Smooth muscle cell (in vitro differentiated cells): ENCODE data around the gene PTPN1. TPM values are rescaled to one million over a fixed set of nuclear protein-coding genes. Genes with fewer than 3 reads are reported as not detected.
"Not testable (repeated sequence)": the region's sequence is repeated elsewhere in the genome, so short reads cannot be mapped to it uniquely, and the experiment has no call there.

ENCODE experiments used
- DNase-seq: peaks from one replicate; lab custom pipeline; 2025; ENCODE audit not compliant: unreplicated experiment; lab: John Stamatoyannopoulos, UW
- H2AFZ ChIP-seq: fragments of 200-600 bp; sonication (generic); 2 replicates; pipeline ENCODE4 v1.6.0; 2016; ENCODE audit warnings: antibody characterized with exemption, low read depth, mild to moderate bottlenecking
- H3F3A ChIP-seq: fragments of 200-600 bp; sonication (generic); 2 replicates; pipeline ENCODE4 v1.6.0; 2017; ENCODE audit warnings: antibody characterized with exemption, low read depth
- H3K27ac ChIP-seq: fragments of 200-600 bp; sonication (generic); 2 replicates; pipeline ENCODE4 v1.5.1; 2016; ENCODE audit warnings: low read depth, mild to moderate bottlenecking
- H3K27me3 ChIP-seq: fragments of 200-600 bp; sonication (generic); 2 replicates; pipeline ENCODE4 v1.6.1; 2016; ENCODE audit warnings: low read depth, mild to moderate bottlenecking
- H3K36me3 ChIP-seq: fragments of 200-600 bp; sonication (generic); 2 replicates; pipeline ENCODE4 v1.5.1; 2016; ENCODE audit warnings: low read depth
- H3K4me1 ChIP-seq: fragments of 200-600 bp; sonication (generic); 2 replicates; pipeline ENCODE4 v1.5.1; 2016; ENCODE audit warnings: low read depth
- H3K4me2 ChIP-seq: fragments of 200-600 bp; sonication (generic); 2 replicates; pipeline ENCODE4 v1.6.0; 2016; ENCODE audit warnings: mild to moderate bottlenecking
- H3K4me3 ChIP-seq: fragments of 200-600 bp; sonication (generic); 2 replicates; pipeline ENCODE4 v1.5.1; 2016; ENCODE audit warnings: mild to moderate bottlenecking
- H3K79me2 ChIP-seq: fragments of 200-600 bp; sonication (generic); 2 replicates; pipeline ENCODE4 v1.6.0; 2016; ENCODE audit warnings: low read depth, mild to moderate bottlenecking
- H3K9ac ChIP-seq: fragments of 200-600 bp; sonication (generic); 2 replicates; pipeline ENCODE4 v1.6.0; 2016; ENCODE audit warnings: low read depth
- H3K9me3 ChIP-seq: fragments of 200-600 bp; sonication (generic); replicated peaks from 2 replicates; pipeline ENCODE4 v1.5.1; 2016; ENCODE audit warnings: low read depth
- H4K20me1 ChIP-seq: fragments of 200-600 bp; sonication (generic); 2 replicates; pipeline ENCODE4 v1.6.0; 2016; ENCODE audit warnings: low read depth
- WGBS: methylation state at CpG from one replicate; pipeline ENCODE4 v1.1.7; 2016; ENCODE audit warnings: low lambda C conversion rate; 5-methylcytosine and 5-hydroxymethylcytosine counted together
- polyA plus RNA-seq: library from polyadenylated mRNA; unstranded; fragments of >200 nt; fragmentation: Nextera tagmentation; extraction: Ambion mirVana; gene quantifications from 2 replicates; pipeline ENCODE4 v1.2.1, GENCODE V29; 2016
- total RNA-seq: library from RNA; depleted of rRNA; stranded (reverse); fragments of >200 nt; gene quantifications from 2 replicates; pipeline ENCODE4 v1.2.3, GENCODE V29; 2014
- TF ChIP-seq, protein P1 (sequence below): fragments of 200-600 bp; sonication (generic); IDR thresholded peaks from 2 replicates; pipeline ENCODE4 v1.5.1; 2017; ENCODE audit warnings: borderline replicate concordance, mild to moderate bottlenecking, antibody characterized with exemption; ENCODE audit not compliant: insufficient read depth, poor library complexity, severe bottlenecking

PTPN1 gene
- total and polyA plus RNA-seq, 2 experiments from 2014 or later: 16.1 to 28.9 TPM

DNA sequence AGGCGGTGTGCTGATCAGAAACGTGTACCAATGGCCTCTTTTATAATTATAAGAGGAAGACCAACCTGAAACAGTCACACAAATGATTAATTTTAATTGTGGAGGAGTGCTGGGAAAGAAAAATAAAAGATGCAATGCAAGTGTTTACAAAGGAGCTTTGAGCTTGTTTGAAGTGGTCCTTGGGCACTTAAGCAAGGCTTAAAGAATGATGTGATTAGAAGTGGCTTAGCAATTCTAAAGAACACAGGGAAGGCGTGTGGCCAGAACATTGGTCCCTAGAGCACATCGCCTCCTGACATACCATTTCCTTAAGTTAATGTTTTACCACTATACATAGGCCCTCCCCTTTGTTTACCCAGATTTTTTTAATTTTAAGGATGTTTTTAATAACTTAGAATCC, 26.1 kb downstream of the PTPN1 start:
- H3K4me1 ChIP-seq: peaks cover 39% of the 10 kb centered on the region
- DNase-seq: no peak

GRCh38 chr20:50537546-50538201, 27.5 kb downstream of the PTPN1 start:
- 92% methylated on average over 7 of the region's 7 CpGs for WGBS
- Histone ChIP-seq H4K20me1 (peaks cover 100% of the 10 kb centered on the region), H3K4me2 (no peak overlapping the region), H2AFZ (no peak overlapping the region), H3K79me2 (peaks cover 91% of the 10 kb centered on the region), H3K36me3 (no peaks in the 10 kb centered on the region), H3F3A (peaks cover 18% of the 10 kb centered on the region), H3K9me3 (no peaks in the 10 kb centered on the region), H3K4me1 (peaks cover 34% of the 10 kb centered on the region), H3K4me3 (no peak overlapping the region), H3K27ac (no peak overlapping the region), H3K9ac (no peak overlapping the region), H3K27me3 (no peaks in the 10 kb centered on the region)
- DNase-seq: no peak
- TF ChIP-seq, protein P1, sequence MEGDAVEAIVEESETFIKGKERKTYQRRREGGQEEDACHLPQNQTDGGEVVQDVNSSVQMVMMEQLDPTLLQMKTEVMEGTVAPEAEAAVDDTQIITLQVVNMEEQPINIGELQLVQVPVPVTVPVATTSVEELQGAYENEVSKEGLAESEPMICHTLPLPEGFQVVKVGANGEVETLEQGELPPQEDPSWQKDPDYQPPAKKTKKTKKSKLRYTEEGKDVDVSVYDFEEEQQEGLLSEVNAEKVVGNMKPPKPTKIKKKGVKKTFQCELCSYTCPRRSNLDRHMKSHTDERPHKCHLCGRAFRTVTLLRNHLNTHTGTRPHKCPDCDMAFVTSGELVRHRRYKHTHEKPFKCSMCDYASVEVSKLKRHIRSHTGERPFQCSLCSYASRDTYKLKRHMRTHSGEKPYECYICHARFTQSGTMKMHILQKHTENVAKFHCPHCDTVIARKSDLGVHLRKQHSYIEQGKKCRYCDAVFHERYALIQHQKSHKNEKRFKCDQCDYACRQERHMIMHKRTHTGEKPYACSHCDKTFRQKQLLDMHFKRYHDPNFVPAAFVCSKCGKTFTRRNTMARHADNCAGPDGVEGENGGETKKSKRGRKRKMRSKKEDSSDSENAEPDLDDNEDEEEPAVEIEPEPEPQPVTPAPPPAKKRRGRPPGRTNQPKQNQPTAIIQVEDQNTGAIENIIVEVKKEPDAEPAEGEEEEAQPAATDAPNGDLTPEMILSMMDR: no peak

More for the DNA sequence above, 26.1 kb downstream of the PTPN1 start:
- no peak overlapping the region for H2AFZ ChIP-seq
- WGBS: 51% methylated on average over 4 of the region's 4 CpGs
- no peaks in the 10 kb centered on the region for H3K36me3 ChIP-seq
- peaks cover 17% of the 10 kb centered on the region for H3F3A ChIP-seq
- H3K4me3 ChIP-seq: no peak overlapping the region
- H4K20me1 ChIP-seq: peaks cover 100% of the 10 kb centered on the region
- peaks cover 91% of the 10 kb centered on the region for H3K79me2 ChIP-seq
- H3K4me2 ChIP-seq: peak overlapping the region; percentile 8
- TF ChIP-seq, protein P1: no peak
- no peak overlapping the region for H3K9ac ChIP-seq
- no peaks in the 10 kb centered on the region for H3K9me3 ChIP-seq
- no peaks in the 10 kb centered on the region for H3K27me3 ChIP-seq
- H3K27ac ChIP-seq: no peak overlapping the region

- H2AFZ ChIP-seq: no peak overlapping the region
- H3K4me2 ChIP-seq: no peak overlapping the region
- peaks cover 91% of the 10 kb centered on the region for H3K79me2 ChIP-seq
- no peaks in the 10 kb centered on the region for H3K27me3 ChIP-seq
- peaks cover 100% of the 10 kb centered on the region for H4K20me1 ChIP-seq
- H3K9me3 ChIP-seq: no peaks in the 10 kb centered on the region
- H3K4me3 ChIP-seq: no peak overlapping the region
- no peak overlapping the region for H3K9ac ChIP-seq
- peaks cover 28% of the 10 kb centered on the region for H3K4me1 ChIP-seq
- H3K36me3 ChIP-seq: no peaks in the 10 kb centered on the region
- 84% methylated on average over 4 of the region's 4 CpGs for WGBS
- H3K27ac ChIP-seq: no peak overlapping the region
- DNase-seq: no peak
- TF ChIP-seq, protein P1: no peak
- H3F3A ChIP-seq: peaks cover 18% of the 10 kb centered on the region
Observed at GRCh38 chr20:50538276-50538675, 28.1 kb downstream of the PTPN1 start.

DNA sequence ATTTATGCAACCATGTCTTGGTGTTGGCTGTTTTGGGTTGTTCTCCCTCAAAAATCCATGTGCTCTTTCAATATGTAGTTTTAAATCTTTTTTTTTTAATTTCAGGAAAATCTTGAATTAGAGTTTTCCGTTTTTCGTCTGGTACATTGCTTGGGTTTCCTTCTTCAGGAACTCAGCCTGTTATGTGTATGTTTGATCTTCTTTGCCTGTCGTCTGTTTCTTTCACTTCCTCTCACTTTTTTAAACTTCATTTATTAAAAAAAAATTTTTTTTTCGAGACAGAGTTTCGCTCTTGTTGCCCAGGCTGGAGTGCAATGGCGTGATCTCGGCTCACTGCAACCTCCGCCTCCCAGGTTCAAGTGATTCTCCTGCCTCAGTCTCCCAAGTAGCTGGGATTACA, 29.6 kb downstream of the PTPN1 start:
- H3K4me1 ChIP-seq: peaks cover 20% of the 10 kb centered on the region
- not testable (repeated sequence) for H3K9ac ChIP-seq, DNase-seq, H3K36me3 ChIP-seq, H3K27me3 ChIP-seq, H2AFZ ChIP-seq, H3K9me3 ChIP-seq, H3K27ac ChIP-seq, H3K4me3 ChIP-seq, H3K4me2 ChIP-seq
- 96% methylated on average over 8 of the region's 8 CpGs for WGBS
- H3K79me2 ChIP-seq: peaks cover 94% of the 10 kb centered on the region
- peaks cover 100% of the 10 kb centered on the region for H4K20me1 ChIP-seq
- H3F3A ChIP-seq: peaks cover 11% of the 10 kb centered on the region
